Measurements from ENCODE around the gene APOC4.

GRCh38 chr19:44960906-44961728 lies 19.1 kb downstream of the APOC4 start:
- no peak for TF ChIP-seq CTCF (IDR thresholded peaks at IDR 0.05)
- no peak for TF ChIP-seq EZH2 (IDR thresholded peaks at IDR 0.05; ENCODE audit: borderline replicate concordance, insufficient read depth, low read depth, low read length, poor library complexity, severe bottlenecking)

All from B cell (primary cell).